ENCODE results near the gene EFR3B.

- no peak for TF ChIP-seq POLR2A (IDR thresholded peaks at IDR 0.05)
- no peak for TF ChIP-seq CTCF (IDR thresholded peaks at IDR 0.05)
- no peak for TF ChIP-seq POLR2AphosphoS5 (IDR thresholded peaks at IDR 0.05; ENCODE audit: insufficient read depth in 1 of 2, low read depth in 1 of 2)
Measured at GRCh38 chr2:25202275-25202674, 160.4 kb downstream of the EFR3B start.
